Loucy (cell line): ENCODE measurements around the gene PRKD2.

Experiments
- H2AFZ ChIP-seq: fragments of 200-600 bp; sonication (generic); 2 replicates; pipeline ENCODE4 v1.6.0; 2016; ENCODE audit warnings: antibody characterized with exemption, mild to moderate bottlenecking, low read length, moderate library complexity
- H3F3A ChIP-seq: fragments of 200-600 bp; 2 replicates; pipeline ENCODE4 v1.6.0; 2016; ENCODE audit warnings: antibody characterized with exemption, low read depth, mild to moderate bottlenecking
- H3K27me3 ChIP-seq: fragments of 200-600 bp; sonication (generic); 2 replicates; pipeline ENCODE4 v1.6.1; 2014; ENCODE audit warnings: low read length, mild to moderate bottlenecking; ENCODE audit not compliant: insufficient read depth, poor library complexity, severe bottlenecking
- H3K36me3 ChIP-seq: fragments of 200-600 bp; sonication (generic); 2 replicates; pipeline ENCODE4 v1.6.1; 2016; ENCODE audit warnings: low read length; ENCODE audit not compliant: insufficient read depth
- H3K4me1 ChIP-seq: fragments of 200-600 bp; sonication (generic); 2 replicates; pipeline ENCODE4 v1.5.1; 2014; ENCODE audit warnings: low read length, mild to moderate bottlenecking; ENCODE audit not compliant: insufficient read depth, poor library complexity, severe bottlenecking
- H3K4me2 ChIP-seq: fragments of 200-600 bp; sonication (generic); 2 replicates; pipeline ENCODE4 v1.6.0; 2014; ENCODE audit warnings: antibody characterized with exemption, low read length, low read depth, mild to moderate bottlenecking; ENCODE audit not compliant: poor library complexity, severe bottlenecking
- H3K4me3 ChIP-seq: fragments of 200-600 bp; sonication (generic); 2 replicates; pipeline ENCODE4 v1.5.1; 2014; ENCODE audit warnings: low read length, mild to moderate bottlenecking, mixed read lengths; ENCODE audit not compliant: poor library complexity, severe bottlenecking
- H3K79me2 ChIP-seq: fragments of 200-600 bp; sonication (generic); 2 replicates; pipeline ENCODE4 v1.6.1; 2014; ENCODE audit warnings: low read length; ENCODE audit not compliant: insufficient read depth
- H3K9ac ChIP-seq: fragments of 200-600 bp; sonication (generic); 2 replicates; pipeline ENCODE4 v1.6.0; 2014; ENCODE audit warnings: mild to moderate bottlenecking, low read depth, low read length, moderate library complexity; ENCODE audit not compliant: poor library complexity, severe bottlenecking
- H3K9me2 ChIP-seq: fragments of 200-600 bp; sonication (generic); replicated peaks from 2 replicates; pipeline ENCODE4 v1.6.1; 2016; ENCODE audit warnings: low read depth, low read length, mixed read lengths
- H3K9me3 ChIP-seq: fragments of 200-600 bp; sonication (generic); 2 replicates; pipeline ENCODE4 v1.6.1; 2014; ENCODE audit warnings: mild to moderate bottlenecking, antibody characterized with exemption, low read length, low read depth; ENCODE audit not compliant: insufficient read depth
- H4K20me1 ChIP-seq: fragments of 200-600 bp; sonication (generic); 2 replicates; pipeline ENCODE4 v1.6.0; 2014; ENCODE audit warnings: antibody characterized with exemption, low read length, mild to moderate bottlenecking; ENCODE audit not compliant: insufficient read depth, poor library complexity, severe bottlenecking
- EZH2phosphoT487 ChIP-seq: fragments of 200-600 bp; IDR thresholded peaks from 2 replicates; pipeline ENCODE4 v1.6.1; 2018; ENCODE audit warnings: antibody characterized with exemption, mild to moderate bottlenecking, moderate library complexity, borderline replicate concordance
- TF ChIP-seq, protein P1 (sequence below): fragments of 200-600 bp; sonication (generic); conservative IDR thresholded peaks from 2 replicates; pipeline ENCODE4 v1.5.1; 2014; ENCODE audit warnings: mild to moderate bottlenecking, antibody characterized with exemption, low read length

The PRKD2 gene

DNA sequence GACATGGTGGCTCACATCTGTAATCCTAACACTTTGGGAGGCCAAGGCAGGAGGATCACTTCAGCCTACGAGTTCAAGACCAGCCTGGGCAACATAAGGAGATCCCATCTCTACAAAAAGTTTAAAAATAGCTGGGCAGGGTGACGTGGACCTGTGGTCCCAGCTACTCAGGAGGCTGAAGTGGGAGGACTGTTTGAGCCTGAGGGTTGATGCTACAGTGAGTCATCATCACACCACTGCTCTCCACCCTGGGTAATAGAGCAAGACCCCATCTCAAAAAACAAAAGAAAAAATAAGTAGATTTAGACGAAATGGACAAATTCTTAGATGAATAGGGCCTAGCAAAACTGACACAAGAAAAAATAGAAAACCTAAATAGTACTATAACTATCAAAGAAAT lies 70.5 kb downstream of the PRKD2 start:
- Histone ChIP-seq H3K9me2 (no peaks in the 10 kb centered on the region), H3K4me1 (no peaks in the 10 kb centered on the region), H3K79me2 (no peaks in the 10 kb centered on the region), H3K9me3 (no peaks in the 10 kb centered on the region), H4K20me1 (no peaks in the 10 kb centered on the region), H3K27me3 (no peaks in the 10 kb centered on the region), H3K36me3 (no peaks in the 10 kb centered on the region), H3K4me2 (no peak overlapping the region), H3K4me3 (no peak overlapping the region), H3K9ac (no peak overlapping the region), H3F3A (no peaks in the 10 kb centered on the region), H2AFZ (no peak overlapping the region)
- TF ChIP-seq, protein P1, sequence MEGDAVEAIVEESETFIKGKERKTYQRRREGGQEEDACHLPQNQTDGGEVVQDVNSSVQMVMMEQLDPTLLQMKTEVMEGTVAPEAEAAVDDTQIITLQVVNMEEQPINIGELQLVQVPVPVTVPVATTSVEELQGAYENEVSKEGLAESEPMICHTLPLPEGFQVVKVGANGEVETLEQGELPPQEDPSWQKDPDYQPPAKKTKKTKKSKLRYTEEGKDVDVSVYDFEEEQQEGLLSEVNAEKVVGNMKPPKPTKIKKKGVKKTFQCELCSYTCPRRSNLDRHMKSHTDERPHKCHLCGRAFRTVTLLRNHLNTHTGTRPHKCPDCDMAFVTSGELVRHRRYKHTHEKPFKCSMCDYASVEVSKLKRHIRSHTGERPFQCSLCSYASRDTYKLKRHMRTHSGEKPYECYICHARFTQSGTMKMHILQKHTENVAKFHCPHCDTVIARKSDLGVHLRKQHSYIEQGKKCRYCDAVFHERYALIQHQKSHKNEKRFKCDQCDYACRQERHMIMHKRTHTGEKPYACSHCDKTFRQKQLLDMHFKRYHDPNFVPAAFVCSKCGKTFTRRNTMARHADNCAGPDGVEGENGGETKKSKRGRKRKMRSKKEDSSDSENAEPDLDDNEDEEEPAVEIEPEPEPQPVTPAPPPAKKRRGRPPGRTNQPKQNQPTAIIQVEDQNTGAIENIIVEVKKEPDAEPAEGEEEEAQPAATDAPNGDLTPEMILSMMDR, result no peak
- TF ChIP-seq EZH2phosphoT487, result no peak

DNA sequence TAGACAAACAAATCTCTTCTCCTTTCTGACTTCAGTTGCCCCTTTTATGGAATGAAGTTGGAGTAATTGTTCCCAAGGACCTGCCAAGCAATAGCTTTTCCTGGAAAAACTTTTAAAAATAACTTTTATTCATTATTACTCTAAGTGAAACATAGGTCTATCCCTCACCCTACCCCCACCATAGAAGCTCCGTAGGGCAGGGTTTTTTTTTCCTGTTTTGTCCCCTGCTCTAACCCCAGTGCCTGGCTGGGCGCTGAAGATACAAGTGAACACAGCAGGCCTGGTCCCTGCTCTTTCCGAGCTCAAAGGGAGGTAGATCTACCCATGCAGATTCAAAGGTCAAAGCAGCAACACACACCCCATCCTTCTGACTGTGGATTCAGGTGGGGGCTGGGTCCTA lies 72.2 kb downstream of the PRKD2 start:
- H3K4me3 ChIP-seq, result no peak overlapping the region
- no peaks in the 10 kb centered on the region for H3K9me2 ChIP-seq
- H4K20me1 ChIP-seq, result no peaks in the 10 kb centered on the region
- H3K79me2 ChIP-seq, result no peaks in the 10 kb centered on the region
- TF ChIP-seq EZH2phosphoT487, result no peak
- TF ChIP-seq, protein P1, result no peak
- no peaks in the 10 kb centered on the region for H3K4me1 ChIP-seq
- H3K27me3 ChIP-seq, result no peaks in the 10 kb centered on the region
- no peaks in the 10 kb centered on the region for H3K9me3 ChIP-seq
- no peak overlapping the region for H2AFZ ChIP-seq
- no peak overlapping the region for H3K4me2 ChIP-seq
- H3K36me3 ChIP-seq, result no peaks in the 10 kb centered on the region
- H3F3A ChIP-seq, result no peaks in the 10 kb centered on the region
- no peak overlapping the region for H3K9ac ChIP-seq

DNA sequence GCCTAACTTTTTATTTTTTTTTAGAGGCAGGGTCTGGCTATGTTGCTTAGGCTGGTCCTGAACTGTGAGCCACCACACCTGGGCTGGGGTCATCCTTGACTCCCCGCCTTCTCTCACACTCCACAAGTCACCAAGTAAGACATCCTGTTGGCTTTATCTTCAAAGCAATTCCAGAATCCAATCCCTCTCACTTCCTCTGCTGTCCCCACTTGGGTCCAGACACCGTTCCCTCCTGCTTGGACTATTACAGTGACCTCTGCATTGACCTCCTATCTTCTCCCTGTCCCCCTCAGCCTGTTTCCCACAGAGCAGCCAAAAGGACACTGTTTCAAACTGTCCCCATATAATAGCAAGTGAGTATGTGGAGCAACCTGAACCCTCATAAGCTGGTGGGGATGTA lies 76.3 kb downstream of the PRKD2 start:
- H3K27me3 ChIP-seq, result no peaks in the 10 kb centered on the region
- H3F3A ChIP-seq, result no peaks in the 10 kb centered on the region
- H3K36me3 ChIP-seq, result no peaks in the 10 kb centered on the region
- no peaks in the 10 kb centered on the region for H4K20me1 ChIP-seq
- TF ChIP-seq EZH2phosphoT487, result no peak
- TF ChIP-seq, protein P1, result no peak
- no peaks in the 10 kb centered on the region for H3K9me3 ChIP-seq
- no peak overlapping the region for H3K4me2 ChIP-seq
- no peaks in the 10 kb centered on the region for H3K79me2 ChIP-seq
- no peaks in the 10 kb centered on the region for H3K9me2 ChIP-seq
- no peak overlapping the region for H3K4me3 ChIP-seq
- H3K9ac ChIP-seq, result no peak overlapping the region
- no peak overlapping the region for H2AFZ ChIP-seq
- peaks cover 4% of the 10 kb centered on the region for H3K4me1 ChIP-seq
